CD8-positive, alpha-beta memory T cell (primary cell): Measurements from ENCODE around the gene KCNIP3. TPM values are rescaled to one million over a fixed set of nuclear protein-coding genes. Genes with fewer than 3 reads are reported as not detected.

ENCODE experiments used
- CTCF ChIA-PET: fragments of 350-600 bp; sonication (Branson Sonifier 250); formaldehyde crosslinking; loops from one replicate; lab custom pipeline; 2021; ENCODE audit warnings: antibody characterized with exemption; lab: Charles Lee
- POLR2A ChIA-PET: fragments of 350-600 bp; sonication (Branson Sonifier 250); formaldehyde crosslinking; loops from one replicate; lab custom pipeline; 2021; ENCODE audit warnings: antibody characterized with exemption; lab: Charles Lee
- DNase-seq, 5 donors: peaks; one replicate each; pipeline versions ENCODE4 v3.0.0 to v3.0.0-alpha.2; 2020 to 2022; ENCODE audit warnings: mixed read lengths in 1 of 5
- H3K27ac ChIP-seq: one replicate; pipeline ENCODE4 v1.7.0; 2013; ENCODE audit warnings: low read depth, mild to moderate bottlenecking, low read length, moderate library complexity
- H3K27me3 ChIP-seq: 2 replicates; pipeline ENCODE4 v1.7.0; 2013; ENCODE audit warnings: low read length, mild to moderate bottlenecking; ENCODE audit not compliant: insufficient read depth, poor library complexity, severe bottlenecking
- H3K36me3 ChIP-seq: 2 replicates; pipeline ENCODE4 v1.7.0; 2013; ENCODE audit warnings: mild to moderate bottlenecking, low read length, moderate library complexity; ENCODE audit not compliant: insufficient read depth
- H3K4me1 ChIP-seq: 2 replicates; pipeline ENCODE4 v1.7.0; 2013; ENCODE audit warnings: mild to moderate bottlenecking, low read length, moderate library complexity; ENCODE audit not compliant: insufficient read depth
- H3K4me3 ChIP-seq: 2 replicates; pipeline ENCODE4 v1.7.0; 2013; ENCODE audit warnings: mild to moderate bottlenecking, low read length
- H3K9me3 ChIP-seq: 2 replicates; pipeline ENCODE4 v1.7.0; 2013; ENCODE audit warnings: mild to moderate bottlenecking, low read length
- H3K27ac Mint-ChIP-seq, 8 donors: one replicate each; pipeline ENCODE4 v1.8.0; 2020 to 2021; ENCODE audit warnings: mixed read lengths in 8 of 8, mild to moderate bottlenecking in 6 of 8, inconsistent platforms in 3 of 8, moderate library complexity in 3 of 8
- H3K27me3 Mint-ChIP-seq, 2 donors: one replicate each; pipeline ENCODE4 v1.8.0; 2020 to 2021; ENCODE audit warnings: mixed read lengths in 2 of 2, mild to moderate bottlenecking in 1 of 2, moderate library complexity in 1 of 2
- H3K36me3 Mint-ChIP-seq, 3 donors: one replicate each; pipeline ENCODE4 v1.8.0; 2020 to 2021; ENCODE audit warnings: mixed read lengths in 3 of 3, inconsistent platforms in 1 of 3, mild to moderate bottlenecking in 1 of 3
- H3K4me1 Mint-ChIP-seq, 3 donors: one replicate each; pipeline ENCODE4 v1.8.0; 2020 to 2021; ENCODE audit warnings: mixed read lengths in 3 of 3, inconsistent platforms in 1 of 3, mild to moderate bottlenecking in 1 of 3
- H3K4me3 Mint-ChIP-seq, 7 donors: one replicate each; pipeline ENCODE4 v1.8.0; 2020 to 2021; ENCODE audit warnings: mixed read lengths in 7 of 7, mild to moderate bottlenecking in 6 of 7, moderate library complexity in 4 of 7, inconsistent platforms in 2 of 7
- H3K9me3 Mint-ChIP-seq, 5 donors: one replicate each; pipeline ENCODE4 v1.8.0; 2020 to 2022; ENCODE audit warnings: mixed read lengths in 5 of 5, mild to moderate bottlenecking in 3 of 5, moderate library complexity in 2 of 5, inconsistent platforms in 1 of 5
- polyA plus RNA-seq: library from polyadenylated mRNA; unstranded; fragments of 300-500 nt; fragmentation: Illumina TruSeq; gene quantifications from one replicate; pipeline ENCODE4 v1.2.3, GENCODE V29; 2021
- total RNA-seq, 2 experiments: library from RNA; stranded (reverse); gene quantifications; one replicate each; pipeline ENCODE4 v1.2.3, GENCODE V29; 2021

Gene KCNIP3
- total and polyA plus RNA-seq, 3 experiments from 2014 or later: not detected

DNA sequence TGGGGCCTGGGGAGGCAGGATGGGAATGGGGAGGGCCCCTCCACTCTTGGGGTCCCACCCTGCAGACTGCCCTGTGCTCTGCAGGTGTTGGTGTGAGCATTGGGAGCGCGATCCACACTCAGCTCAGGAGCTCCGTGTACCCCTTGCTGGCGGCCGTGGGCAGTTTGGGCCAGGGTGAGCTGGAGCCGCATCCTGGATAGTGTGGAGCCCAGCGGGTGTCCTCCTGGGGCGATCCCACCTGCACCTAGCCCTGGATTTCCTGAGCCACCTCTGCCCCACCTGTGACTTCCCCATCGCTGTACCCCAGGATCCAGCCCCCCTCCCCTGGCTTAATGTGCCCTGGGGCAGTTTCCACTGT, 20.3 kb upstream of the KCNIP3 start:
- Mint-ChIP-seq H3K36me3 (no peaks in the 10 kb centered on the region), H3K4me1 (no peaks in the 10 kb centered on the region), H3K27ac (no peak overlapping the region), H3K27me3 (no peaks in the 10 kb centered on the region), H3K4me3 (no peak overlapping the region), H3K9me3 (no peaks in the 10 kb centered on the region)
- peak in 1 of 5 donors; percentile 6 for DNase-seq
- Histone ChIP-seq H3K9me3 (no peaks in the 10 kb centered on the region), H3K27ac (no peak overlapping the region), H3K36me3 (no peaks in the 10 kb centered on the region), H3K4me1 (no peaks in the 10 kb centered on the region), H3K4me3 (no peak overlapping the region), H3K27me3 (no peaks in the 10 kb centered on the region)
- CTCF ChIA-PET: no interaction called here
- POLR2A ChIA-PET: no interaction called here

DNA sequence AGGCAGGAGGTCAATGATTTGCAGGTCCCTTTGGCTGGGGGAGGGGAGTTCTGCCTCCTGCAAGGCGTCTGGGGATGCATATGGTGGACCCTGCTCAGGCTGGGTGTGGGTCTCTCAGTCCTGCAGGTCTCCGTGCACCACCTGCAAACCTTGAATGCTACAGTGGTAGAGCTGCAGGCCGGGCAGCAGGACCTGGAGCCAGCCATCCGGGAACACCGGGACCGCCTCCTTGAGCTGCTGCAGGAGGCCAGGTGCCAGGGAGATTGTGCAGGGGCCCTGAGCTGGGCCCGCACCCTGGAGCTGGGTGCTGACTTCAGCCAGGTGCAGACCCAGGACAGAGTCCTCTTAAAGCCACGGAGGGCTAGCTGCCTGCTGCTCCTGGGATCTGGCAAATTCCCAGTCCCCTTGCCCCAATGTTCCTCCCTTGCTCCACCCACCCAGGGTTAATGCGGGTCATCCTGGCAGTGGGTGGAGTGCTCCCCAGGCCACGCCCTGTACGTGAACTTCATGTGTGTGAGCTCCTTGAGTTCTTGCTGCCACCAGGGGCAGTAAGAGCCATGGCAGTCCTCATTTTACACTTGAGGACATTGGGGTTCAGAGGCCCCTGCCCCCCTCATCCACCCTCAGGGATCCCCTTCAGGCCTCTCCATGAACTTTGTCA, 19.8 kb upstream of the KCNIP3 start:
- Histone ChIP-seq H3K9me3 (no peaks in the 10 kb centered on the region), H3K27me3 (no peaks in the 10 kb centered on the region), H3K4me3 (no peak overlapping the region), H3K36me3 (no peaks in the 10 kb centered on the region), H3K4me1 (no peaks in the 10 kb centered on the region), H3K27ac (no peak overlapping the region)
- H3K27me3 Mint-ChIP-seq: no peaks in the 10 kb centered on the region
- no peaks in the 10 kb centered on the region for H3K36me3 Mint-ChIP-seq
- ChIA-PET POLR2A (no interaction called here), CTCF (no interaction called here)
- no peak overlapping the region for H3K4me3 Mint-ChIP-seq
- H3K27ac Mint-ChIP-seq: no peak overlapping the region
- H3K4me1 Mint-ChIP-seq: no peaks in the 10 kb centered on the region
- H3K9me3 Mint-ChIP-seq: no peaks in the 10 kb centered on the region
- peak in 1 of 5 donors; percentile 30 for DNase-seq

DNA sequence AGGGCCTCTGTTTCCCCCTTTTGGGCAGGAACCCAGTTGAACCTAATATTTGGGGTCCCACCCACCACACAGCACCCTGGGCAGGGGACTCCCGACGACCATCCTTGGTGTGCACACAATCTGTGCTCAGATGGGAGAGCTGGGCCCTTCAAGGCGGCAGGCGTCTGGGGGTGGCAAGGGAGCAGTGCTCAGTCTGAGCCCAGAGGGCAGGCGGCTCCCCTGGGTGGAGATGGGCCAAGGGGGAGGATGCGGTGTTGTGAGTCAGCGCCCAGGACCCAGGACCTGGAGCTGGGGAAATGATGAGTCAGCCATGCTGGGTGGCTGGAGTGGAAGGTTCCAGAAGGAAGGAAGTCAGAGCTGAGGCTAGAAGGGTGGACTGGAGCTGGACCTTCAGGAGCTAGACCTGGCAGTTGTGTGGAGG, 19.1 kb upstream of the KCNIP3 start:
- DNase-seq: peak in 1 of 5 donors; percentile 39
- Histone ChIP-seq H3K4me1 (no peaks in the 10 kb centered on the region), H3K9me3 (no peaks in the 10 kb centered on the region), H3K4me3 (no peak overlapping the region), H3K36me3 (no peaks in the 10 kb centered on the region), H3K27me3 (no peaks in the 10 kb centered on the region), H3K27ac (no peak overlapping the region)
- Mint-ChIP-seq H3K9me3 (no peaks in the 10 kb centered on the region), H3K36me3 (no peaks in the 10 kb centered on the region), H3K4me1 (no peaks in the 10 kb centered on the region), H3K4me3 (no peak overlapping the region), H3K27ac (no peak overlapping the region), H3K27me3 (no peaks in the 10 kb centered on the region)
- POLR2A ChIA-PET: no interaction called here
- CTCF ChIA-PET: no interaction called here

DNA sequence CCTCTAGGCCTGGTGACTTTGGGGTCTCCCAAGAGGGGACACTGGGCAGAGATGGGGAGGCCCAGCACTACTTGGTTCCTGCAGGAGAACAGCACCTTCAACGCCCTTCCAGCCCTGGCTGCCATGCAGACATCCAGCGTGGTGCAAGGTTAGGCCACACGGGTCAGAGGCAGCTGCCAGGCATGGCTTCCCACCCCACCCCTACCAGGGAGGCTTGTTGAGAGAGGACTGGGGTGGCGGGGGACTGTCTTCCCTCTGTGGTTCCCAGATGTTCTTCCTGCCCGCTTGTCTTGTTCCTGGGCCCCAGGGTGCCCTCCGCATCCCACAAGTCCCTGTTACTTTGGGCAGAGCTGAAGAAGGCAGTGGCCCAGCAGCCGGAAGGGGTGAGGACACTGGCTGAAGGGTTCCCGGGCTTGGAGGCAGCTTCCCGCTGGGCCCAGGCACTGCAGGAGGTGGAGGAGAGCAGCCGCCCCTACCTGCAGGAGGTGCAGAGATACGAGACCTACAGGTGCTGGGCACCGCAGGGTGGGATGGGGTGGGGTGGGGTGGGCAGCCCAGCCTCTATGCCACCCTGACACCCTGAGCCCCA, 18.4 kb upstream of the KCNIP3 start:
- no peaks in the 10 kb centered on the region for H3K4me1 Mint-ChIP-seq
- H3K4me1 ChIP-seq: no peaks in the 10 kb centered on the region
- H3K9me3 Mint-ChIP-seq: no peaks in the 10 kb centered on the region
- H3K4me3 Mint-ChIP-seq: no peak overlapping the region
- no peak overlapping the region for H3K27ac ChIP-seq
- H3K27me3 Mint-ChIP-seq: no peaks in the 10 kb centered on the region
- H3K36me3 Mint-ChIP-seq: peaks cover 0 to 2% (median 0%) of the 10 kb centered on the region in 3 donors
- ChIA-PET CTCF (no interaction called here), POLR2A (no interaction called here)
- H3K4me3 ChIP-seq: no peak overlapping the region
- H3K27ac Mint-ChIP-seq: no peak overlapping the region
- H3K9me3 ChIP-seq: no peaks in the 10 kb centered on the region
- H3K36me3 ChIP-seq: no peaks in the 10 kb centered on the region
- peak in 1 of 5 donors; percentile 43 for DNase-seq
- no peaks in the 10 kb centered on the region for H3K27me3 ChIP-seq

DNA sequence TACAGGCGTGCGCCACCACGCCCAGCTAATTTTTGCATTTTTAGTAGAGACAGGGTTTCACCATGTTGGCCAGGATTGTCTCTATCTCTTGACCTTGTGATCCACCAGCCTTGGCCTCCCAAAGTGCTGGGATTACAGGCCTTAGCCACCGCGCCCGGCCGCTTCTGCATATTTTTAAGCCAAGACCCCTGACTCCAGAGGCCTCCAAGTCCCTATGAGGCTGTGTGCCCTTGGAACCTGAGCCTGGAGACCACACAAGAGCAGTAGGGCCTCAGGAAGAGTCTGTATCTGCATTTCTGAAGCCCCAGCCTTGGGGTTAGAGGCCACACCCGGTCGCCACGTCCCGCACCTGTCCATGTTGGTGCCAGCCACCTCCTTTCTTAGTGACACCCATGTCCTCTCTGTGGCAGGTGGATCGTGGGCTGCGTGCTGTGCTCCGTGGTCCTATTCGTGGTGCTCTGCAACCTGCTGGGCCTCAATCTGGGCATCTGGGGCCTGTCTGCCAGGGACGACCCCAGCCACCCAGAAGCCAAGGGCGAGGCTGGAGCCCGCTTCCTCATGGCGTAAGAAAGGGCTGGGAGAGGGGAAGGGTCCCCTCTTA, 17.6 kb upstream of the KCNIP3 start:
- no peaks in the 10 kb centered on the region for H3K9me3 Mint-ChIP-seq
- no peaks in the 10 kb centered on the region for H3K27me3 Mint-ChIP-seq
- no peaks in the 10 kb centered on the region for H3K4me1 Mint-ChIP-seq
- peak in 1 of 5 donors; percentile 23 for DNase-seq
- Histone ChIP-seq H3K4me1 (no peaks in the 10 kb centered on the region), H3K27me3 (no peaks in the 10 kb centered on the region), H3K9me3 (no peaks in the 10 kb centered on the region), H3K4me3 (no peak overlapping the region), H3K27ac (no peak overlapping the region), H3K36me3 (no peaks in the 10 kb centered on the region)
- ChIA-PET CTCF (no interaction called here), POLR2A (no interaction called here)
- no peak overlapping the region for H3K4me3 Mint-ChIP-seq
- peaks cover 0 to 2% (median 0%) of the 10 kb centered on the region in 3 donors for H3K36me3 Mint-ChIP-seq
- no peak overlapping the region for H3K27ac Mint-ChIP-seq

DNA sequence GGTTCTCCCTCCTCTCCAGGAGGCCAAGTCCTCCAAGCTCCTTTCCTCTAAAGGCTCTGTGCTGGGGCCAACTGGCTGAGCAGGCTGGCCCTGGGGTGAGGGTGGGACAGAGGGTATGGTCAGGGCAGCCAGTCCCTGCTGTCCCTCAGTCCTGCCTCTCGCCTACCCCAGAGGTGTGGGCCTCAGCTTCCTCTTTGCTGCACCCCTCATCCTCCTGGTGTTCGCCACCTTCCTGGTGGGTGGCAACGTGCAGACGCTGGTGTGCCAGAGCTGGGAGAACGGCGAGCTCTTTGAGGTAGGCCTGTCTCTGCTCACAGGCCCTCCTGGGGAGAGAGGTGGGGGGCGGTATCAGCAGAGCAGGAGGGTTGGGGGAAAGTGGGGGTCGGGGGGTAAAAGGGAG, 16.1 kb upstream of the KCNIP3 start:
- Mint-ChIP-seq H3K27me3 (no peaks in the 10 kb centered on the region), H3K4me3 (no peak overlapping the region), H3K27ac (no peak overlapping the region), H3K4me1 (no peaks in the 10 kb centered on the region), H3K36me3 (peaks cover 0 to 2% (median 0%) of the 10 kb centered on the region in 3 donors), H3K9me3 (no peaks in the 10 kb centered on the region)
- ChIA-PET CTCF (no interaction called here), POLR2A (no interaction called here)
- Histone ChIP-seq H3K27me3 (no peaks in the 10 kb centered on the region), H3K4me1 (no peaks in the 10 kb centered on the region), H3K9me3 (no peaks in the 10 kb centered on the region), H3K27ac (no peak overlapping the region), H3K4me3 (no peak overlapping the region), H3K36me3 (no peaks in the 10 kb centered on the region)
- no peak for DNase-seq

DNA sequence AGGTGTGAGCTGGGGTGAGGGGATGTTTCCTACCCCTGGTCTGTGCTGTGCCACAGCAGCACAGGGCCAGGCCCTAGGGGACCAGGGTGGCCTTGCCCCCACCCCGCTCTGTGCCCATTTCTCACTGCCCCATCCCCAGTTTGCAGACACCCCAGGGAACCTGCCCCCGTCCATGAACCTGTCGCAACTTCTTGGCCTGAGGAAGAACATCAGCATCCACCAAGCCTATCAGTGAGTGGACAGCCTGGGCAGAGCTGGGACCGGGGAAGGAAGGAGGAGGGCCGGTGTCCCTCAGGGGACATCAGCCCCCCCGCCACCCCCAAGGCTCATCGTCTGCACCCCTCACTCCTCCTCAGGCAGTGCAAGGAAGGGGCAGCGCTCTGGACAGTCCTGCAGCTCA, 15.4 kb upstream of the KCNIP3 start:
- H3K27me3 ChIP-seq: no peaks in the 10 kb centered on the region
- no peaks in the 10 kb centered on the region for H3K4me1 ChIP-seq
- no peaks in the 10 kb centered on the region for H3K9me3 Mint-ChIP-seq
- H3K36me3 ChIP-seq: no peaks in the 10 kb centered on the region
- no peak overlapping the region for H3K27ac Mint-ChIP-seq
- no peak overlapping the region for H3K27ac ChIP-seq
- ChIA-PET CTCF (no interaction called here), POLR2A (no interaction called here)
- H3K9me3 ChIP-seq: no peaks in the 10 kb centered on the region
- H3K4me3 Mint-ChIP-seq: no peak overlapping the region
- no peaks in the 10 kb centered on the region for H3K4me1 Mint-ChIP-seq
- no peak for DNase-seq
- H3K36me3 Mint-ChIP-seq: peaks cover 0 to 2% (median 0%) of the 10 kb centered on the region in 3 donors
- H3K4me3 ChIP-seq: no peak overlapping the region
- H3K27me3 Mint-ChIP-seq: no peaks in the 10 kb centered on the region

DNA sequence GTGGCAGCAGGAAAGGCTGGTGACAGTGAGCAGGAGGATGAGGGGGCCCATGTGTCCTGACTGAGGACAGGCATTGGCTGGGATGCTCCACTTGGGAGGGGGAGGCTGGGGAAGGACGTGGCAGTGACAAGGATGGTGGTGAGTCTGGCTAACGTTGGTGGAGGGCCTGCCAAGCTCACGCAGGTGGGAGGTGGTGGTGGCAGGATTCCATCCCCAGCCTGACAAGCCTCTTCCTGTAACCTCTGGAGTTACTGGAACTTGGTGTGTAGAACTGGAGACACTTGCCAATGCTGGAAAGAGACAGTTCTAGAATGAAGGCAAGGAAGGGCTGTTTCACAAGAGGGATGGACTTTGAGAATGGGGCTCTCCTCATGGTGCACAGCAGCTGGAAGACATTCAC, 14.7 kb upstream of the KCNIP3 start:
- no peaks in the 10 kb centered on the region for H3K36me3 ChIP-seq
- H3K9me3 Mint-ChIP-seq: no peaks in the 10 kb centered on the region
- H3K36me3 Mint-ChIP-seq: peaks cover 0 to 2% (median 0%) of the 10 kb centered on the region in 3 donors
- ChIA-PET CTCF (no interaction called here), POLR2A (no interaction called here)
- DNase-seq: no peak
- H3K4me3 Mint-ChIP-seq: no peak overlapping the region
- no peaks in the 10 kb centered on the region for H3K4me1 ChIP-seq
- no peak overlapping the region for H3K27ac ChIP-seq
- H3K27me3 Mint-ChIP-seq: no peaks in the 10 kb centered on the region
- peak overlapping the region in 1 of 8 donors; percentile 24 for H3K27ac Mint-ChIP-seq
- H3K27me3 ChIP-seq: no peaks in the 10 kb centered on the region
- no peak overlapping the region for H3K4me3 ChIP-seq
- no peaks in the 10 kb centered on the region for H3K4me1 Mint-ChIP-seq
- H3K9me3 ChIP-seq: no peaks in the 10 kb centered on the region
